ENCODE data around the gene IL17RE. TPM values are rescaled to one million over a fixed set of nuclear protein-coding genes. Genes with fewer than 3 reads are reported as not detected.

IL17RE gene
- total RNA-seq, 1 experiment from 2014 or later: 5.0 TPM

GRCh38 chr3:9883706-9884554 lies 18.7 kb upstream of the IL17RE start:
- H3K4me3 Mint-ChIP-seq (ENCODE audit: unreplicated experiment): peak overlapping the region; percentile 53
- no peaks in the 10 kb centered on the region for H3K9me3 Mint-ChIP-seq (ENCODE audit: unreplicated experiment)
- no peaks in the 10 kb centered on the region for H3K27me3 Mint-ChIP-seq (ENCODE audit: insufficient read depth, unreplicated experiment)
- no peak for TF ChIP-seq CTCF (IDR thresholded peaks at IDR 0.05; ENCODE audit: unreplicated experiment)
- peak overlapping the region; percentile 98 for H3K27ac Mint-ChIP-seq (ENCODE audit: low read depth, unreplicated experiment)
- TSS peak; percentile 99 for BruUV-seq (replicated peaks)
- POLR2A ChIA-PET: interaction anchor here (0.6 to 4.9 kb wide), 20 partner anchors 9 to 134 kb away, joined by 3 to 70 read pairs (median 13); partner anchors contain the start of genes CRELD1, IL17RC, IL17RE and OGG1
- DNase-seq (ENCODE audit: unreplicated experiment): peak; percentile 53
- H3K36me3 Mint-ChIP-seq (ENCODE audit: insufficient read depth, unreplicated experiment): peaks cover 6% of the 10 kb centered on the region
- intact Hi-C loops (cut with micrococcal nuclease): no loop called here
- H3K4me1 Mint-ChIP-seq (ENCODE audit: insufficient read depth, unreplicated experiment): peaks cover 17% of the 10 kb centered on the region
- CTCF ChIA-PET: interaction anchor here (0.6 to 2.9 kb wide), 14 partner anchors 10 to 76 kb away, joined by 3 to 16 read pairs (median 4); no protein-coding TSS in a partner anchor

DNA sequence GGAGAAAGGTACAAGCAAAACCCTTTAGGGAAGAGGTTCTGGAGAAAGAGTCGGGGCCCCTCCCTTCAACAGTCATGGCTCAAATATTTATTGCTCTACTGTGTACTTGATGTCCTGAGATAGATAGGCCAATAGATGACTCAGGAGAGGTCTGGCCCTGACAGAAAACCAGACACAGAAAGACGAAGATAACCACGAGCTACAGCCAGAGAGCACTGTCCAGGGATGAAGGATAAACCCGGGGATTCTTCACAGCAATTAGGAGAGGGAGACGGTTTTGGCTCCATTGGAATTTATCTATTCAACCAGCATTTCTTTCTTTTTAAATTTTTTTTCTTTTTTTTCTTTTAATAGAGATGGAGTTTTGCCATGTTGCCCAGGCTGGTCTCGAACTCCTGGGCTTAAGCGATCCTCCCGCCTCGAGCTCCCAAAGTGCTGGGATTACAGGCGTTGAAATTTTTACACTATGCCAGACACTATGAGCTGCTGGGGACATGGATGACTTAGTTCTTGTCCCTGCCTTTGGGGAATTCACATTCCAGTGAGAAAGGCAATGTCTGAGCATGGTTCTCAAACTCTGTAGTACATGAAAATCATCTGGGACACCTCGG lies 18.0 kb upstream of the IL17RE start:
- DNase-seq (ENCODE audit: unreplicated experiment): peak; percentile 90
- no peak for TF ChIP-seq CTCF (IDR thresholded peaks at IDR 0.05; ENCODE audit: unreplicated experiment)
- Mint-ChIP-seq H3K4me1 (ENCODE audit: insufficient read depth, unreplicated experiment) (peaks cover 24% of the 10 kb centered on the region), H3K36me3 (ENCODE audit: insufficient read depth, unreplicated experiment) (peaks cover 6% of the 10 kb centered on the region), H3K4me3 (ENCODE audit: unreplicated experiment) (peak overlapping the region; percentile 53), H3K9me3 (ENCODE audit: unreplicated experiment) (no peaks in the 10 kb centered on the region), H3K27me3 (ENCODE audit: insufficient read depth, unreplicated experiment) (no peaks in the 10 kb centered on the region), H3K27ac (ENCODE audit: low read depth, unreplicated experiment) (peak overlapping the region; percentile 98)
- POLR2A ChIA-PET: interaction anchor here (0.6 to 4.9 kb wide), 22 partner anchors 9 to 488 kb away, joined by 3 to 70 read pairs (median 12); partner anchors contain the start of genes CRELD1, IL17RC, IL17RE and OGG1
- CTCF ChIA-PET: interaction anchor here (0.6 to 2.9 kb wide), 14 partner anchors 9 to 77 kb away, joined by 3 to 16 read pairs (median 4); partner anchors contain the start of gene CRELD1
- BruUV-seq (replicated peaks): TSS peak; percentile 98
- intact Hi-C loops (cut with micrococcal nuclease): no loop called here

DNA sequence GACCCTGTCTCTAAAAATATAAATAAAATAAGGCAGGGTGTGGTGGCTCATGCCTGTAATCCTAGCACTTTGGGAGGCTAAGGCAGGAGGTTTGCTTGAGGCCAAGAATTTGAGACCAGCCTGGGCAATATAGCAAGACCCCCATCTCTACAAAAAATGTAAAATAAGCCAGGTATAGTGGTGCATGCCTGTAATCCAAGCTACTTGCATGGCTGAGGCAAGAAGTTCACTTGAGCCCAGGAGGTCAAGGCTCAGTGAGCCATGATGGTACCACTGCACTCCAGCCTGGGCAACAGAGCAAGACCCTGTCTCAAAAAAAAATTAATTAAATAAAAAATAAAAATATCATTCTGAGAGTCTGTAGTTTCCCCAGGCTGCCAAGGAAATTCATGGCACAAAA lies 16.3 kb upstream of the IL17RE start:
- Mint-ChIP-seq H3K4me3 (ENCODE audit: unreplicated experiment) (no peak overlapping the region), H3K27me3 (ENCODE audit: insufficient read depth, unreplicated experiment) (no peaks in the 10 kb centered on the region), H3K27ac (ENCODE audit: low read depth, unreplicated experiment) (no peak overlapping the region), H3K4me1 (ENCODE audit: insufficient read depth, unreplicated experiment) (peaks cover 27% of the 10 kb centered on the region), H3K9me3 (ENCODE audit: unreplicated experiment) (no peaks in the 10 kb centered on the region), H3K36me3 (ENCODE audit: insufficient read depth, unreplicated experiment) (peaks cover 16% of the 10 kb centered on the region)
- DNase-seq (ENCODE audit: unreplicated experiment): no peak
- no peak for TF ChIP-seq CTCF (IDR thresholded peaks at IDR 0.05; ENCODE audit: unreplicated experiment)
- ChIA-PET POLR2A (interaction anchor here (0.6 to 4.9 kb wide), 6 partner anchors 9 to 43 kb away, joined by 3 to 70 read pairs (median 4); no protein-coding TSS in a partner anchor), CTCF (interaction anchor here (1.1 to 1.7 kb wide), 2 partner anchors 12 to 60 kb away, joined by 4 to 7 read pairs; no protein-coding TSS in a partner anchor)
- no TSS peak for BruUV-seq (replicated peaks)
- intact Hi-C loops (cut with micrococcal nuclease): no loop called here

- Mint-ChIP-seq H3K4me3 (ENCODE audit: unreplicated experiment) (no peak overlapping the region), H3K4me1 (ENCODE audit: insufficient read depth, unreplicated experiment) (peaks cover 36% of the 10 kb centered on the region), H3K9me3 (ENCODE audit: unreplicated experiment) (no peaks in the 10 kb centered on the region), H3K27ac (ENCODE audit: low read depth, unreplicated experiment) (no peak overlapping the region), H3K36me3 (ENCODE audit: insufficient read depth, unreplicated experiment) (peaks cover 27% of the 10 kb centered on the region), H3K27me3 (ENCODE audit: insufficient read depth, unreplicated experiment) (no peaks in the 10 kb centered on the region)
- POLR2A ChIA-PET: interaction anchor here (1.5 kb wide), 1 partner anchor 25 kb away, joined by 6 read pairs; no protein-coding TSS in a partner anchor
- DNase-seq (ENCODE audit: unreplicated experiment): no peak
- CTCF ChIA-PET: interaction anchor here (0.7 to 1.1 kb wide), 2 partner anchors 10 to 59 kb away, joined by 3 to 4 read pairs; no protein-coding TSS in a partner anchor
- BruUV-seq (replicated peaks): no TSS peak
- intact Hi-C loops (cut with micrococcal nuclease): no loop called here
- no peak for TF ChIP-seq CTCF (IDR thresholded peaks at IDR 0.05; ENCODE audit: unreplicated experiment)
Observed at GRCh38 chr3:9887480-9887879, 15.2 kb upstream of the IL17RE start.

Measured in MCF 10A (cell line).